Activated effector memory CD4-positive, alpha-beta T cell treated with anti-CD3 and anti-CD28 coated beads, Interleukin-2, amount 50 U/mL, for 16 hours (primary cell): ENCODE results near the gene HCN4.

ENCODE experiments used
- DNase-seq: peaks from one replicate; pipeline ENCODE4 v3.0.0-alpha.2; 2020

Gene HCN4

DNA sequence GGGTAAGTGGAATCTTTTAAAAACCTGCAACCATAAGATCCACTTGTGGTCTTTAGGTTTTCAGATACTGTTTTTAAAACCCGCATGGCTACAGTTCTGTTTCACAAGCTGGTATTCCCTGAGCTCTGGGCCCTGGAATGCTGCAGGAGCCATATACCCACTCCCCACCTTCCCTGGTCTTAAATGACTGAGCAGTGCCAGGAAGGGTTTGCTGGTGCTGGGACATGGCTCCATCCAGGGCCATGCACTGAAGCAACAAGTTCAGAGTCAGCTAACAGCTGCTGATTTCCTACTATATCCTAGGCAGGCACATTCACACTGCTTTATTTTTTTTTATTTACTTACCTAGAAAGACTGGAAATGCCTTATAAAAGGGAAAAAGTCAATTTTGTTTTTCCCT is 77.3 kb downstream of the HCN4 start:
- DNase-seq, result no peak

DNA sequence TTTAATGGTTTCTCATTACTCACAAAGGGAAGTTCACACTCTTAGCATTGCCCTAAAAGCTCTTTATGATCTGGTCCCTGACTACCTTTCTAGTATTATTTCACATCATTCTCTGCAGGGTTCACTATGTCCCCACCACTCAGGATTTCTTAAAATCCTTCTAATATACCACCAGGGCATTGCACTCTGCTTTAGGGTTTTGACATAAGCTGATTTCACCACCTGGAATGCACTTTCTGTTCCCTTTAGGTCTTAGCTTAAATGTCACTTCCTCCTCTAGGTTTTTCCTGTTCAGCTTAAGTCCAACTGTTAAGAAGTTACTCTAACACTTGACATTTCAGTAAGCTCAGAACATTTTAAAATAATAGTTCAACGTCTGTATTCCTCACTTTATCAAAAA is 81.7 kb downstream of the HCN4 start:
- no peak for DNase-seq

DNA sequence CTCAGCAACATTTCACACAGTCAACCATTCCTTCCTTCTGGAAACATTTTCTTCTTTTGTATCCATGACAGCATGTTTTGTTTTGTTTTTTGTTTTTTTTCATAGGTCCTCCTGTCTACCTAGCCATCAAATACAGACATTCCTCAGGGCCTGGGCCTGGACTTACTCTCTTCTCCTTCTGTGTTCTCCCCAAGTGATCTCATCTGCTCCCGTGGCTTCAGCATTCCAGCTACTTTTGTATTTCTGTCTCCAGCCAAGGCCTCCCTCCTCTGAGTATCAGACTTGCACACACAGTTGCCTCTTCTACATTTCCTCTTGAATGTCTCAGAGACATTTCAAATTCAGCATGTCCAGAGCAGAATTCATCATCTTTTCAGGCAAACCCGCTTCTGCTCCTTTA is 82.4 kb downstream of the HCN4 start:
- no peak for DNase-seq

DNA sequence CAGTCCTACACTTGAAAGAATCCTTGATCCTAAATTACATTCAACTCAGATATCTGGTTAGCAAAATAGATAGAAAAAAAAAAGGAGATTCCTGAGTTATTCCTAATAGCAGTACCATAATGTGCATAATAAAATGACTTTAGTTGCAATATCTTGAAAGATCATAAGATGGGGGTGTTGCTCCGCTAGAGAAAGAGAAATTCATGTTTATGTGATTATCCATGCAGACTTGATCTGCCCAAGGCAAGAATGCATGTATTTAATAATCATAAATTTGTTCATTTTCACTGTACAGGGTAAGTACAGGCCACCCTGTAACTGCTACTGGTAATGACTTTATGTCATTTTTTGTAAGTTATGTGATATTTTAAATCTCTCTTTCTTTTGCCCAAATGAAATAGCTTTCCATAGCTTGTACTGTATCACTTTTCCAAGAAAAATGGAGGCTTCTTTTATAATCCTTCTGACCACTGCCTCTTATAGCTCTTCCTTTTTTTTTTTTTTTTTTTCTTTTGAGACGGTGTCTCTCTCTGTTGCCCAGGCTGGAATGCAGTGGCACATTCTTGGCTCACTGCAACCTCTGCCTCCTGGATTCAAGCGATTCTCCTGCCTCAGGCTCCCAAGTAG is 84.6 kb downstream of the HCN4 start:
- no peak for DNase-seq

DNA sequence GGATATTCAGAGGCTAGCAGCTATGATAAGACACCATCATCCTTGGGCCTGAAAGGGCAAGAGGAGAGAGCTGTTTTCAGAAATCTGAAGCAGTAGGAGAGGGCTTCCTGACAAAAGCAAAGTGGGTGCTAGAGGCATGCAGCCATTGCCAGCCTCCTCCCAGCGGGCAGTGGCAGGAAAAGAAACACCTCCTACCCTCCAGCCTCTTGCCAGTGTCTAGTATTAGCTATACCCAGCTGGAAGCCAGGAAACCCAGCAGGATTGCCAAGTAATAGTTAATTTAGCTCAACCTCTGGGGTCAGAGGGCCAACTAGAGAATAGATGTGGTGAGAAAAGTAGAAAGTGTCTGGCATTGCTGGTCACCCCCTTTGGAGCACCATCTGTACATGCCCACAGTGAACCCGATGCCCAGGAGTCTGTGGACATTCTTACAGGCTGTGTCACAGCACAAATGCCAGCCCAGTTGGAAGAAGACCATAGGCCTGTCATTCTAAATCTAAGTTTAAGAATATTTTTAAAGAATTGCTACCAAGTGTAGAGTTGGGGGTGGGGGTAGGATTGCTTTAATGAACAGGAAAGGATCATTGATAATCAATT is 85.3 kb downstream of the HCN4 start:
- no peak for DNase-seq

DNA sequence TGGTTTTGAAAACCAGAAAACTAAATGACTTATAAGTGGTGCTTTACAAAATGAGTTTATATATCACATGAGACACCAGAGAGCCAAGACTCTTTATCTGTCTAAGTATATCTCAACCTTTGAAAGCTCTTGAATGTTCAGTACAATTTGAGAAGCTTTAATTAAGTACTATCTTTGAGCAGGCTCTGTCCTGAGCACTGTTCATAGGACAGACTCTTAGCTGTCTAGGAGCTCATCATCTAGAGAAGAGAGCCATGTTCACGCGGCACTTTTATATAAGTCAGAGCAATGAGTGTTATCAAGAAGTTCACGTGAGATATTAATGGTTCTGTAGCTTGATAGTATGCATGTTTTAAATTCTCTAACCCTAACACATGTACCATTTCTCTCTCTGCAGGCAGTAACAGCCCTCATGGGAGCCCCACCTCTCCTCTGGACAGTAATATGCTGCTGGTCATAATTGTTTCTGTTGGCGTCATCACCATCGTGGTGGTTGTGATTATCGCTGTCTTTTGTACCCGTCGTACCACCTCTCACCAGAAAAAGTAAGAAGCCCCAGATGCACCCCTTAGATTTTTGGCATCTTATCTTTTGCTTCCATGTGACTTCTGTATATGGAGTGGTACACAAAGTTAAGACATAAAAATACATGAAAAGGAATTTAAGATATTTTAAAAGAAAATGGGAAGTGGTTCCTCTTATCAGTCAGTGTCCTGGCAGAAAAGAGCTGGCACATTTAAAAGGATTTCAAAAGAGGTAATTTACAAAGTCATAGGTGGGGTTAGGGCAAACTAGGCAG is 86.0 kb downstream of the HCN4 start:
- no peak for DNase-seq

DNA sequence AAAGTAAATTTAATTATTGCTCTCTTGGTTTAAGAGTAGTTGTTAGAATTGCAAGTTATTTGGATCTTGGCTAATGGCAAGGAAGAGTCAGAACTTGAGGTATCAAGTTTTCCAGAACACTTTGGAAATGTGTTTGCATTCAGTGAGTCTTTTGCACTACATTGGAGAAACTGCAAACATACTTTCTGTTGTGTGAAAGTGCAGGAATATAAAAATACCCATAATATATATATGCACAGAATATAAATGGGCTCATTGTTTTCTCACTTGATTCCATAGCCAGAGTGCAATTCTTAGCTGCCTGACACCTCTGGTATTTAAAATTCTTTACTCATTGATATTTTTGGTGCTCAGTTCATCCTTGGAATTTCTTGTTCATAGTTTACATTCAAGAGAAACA is 92.9 kb downstream of the HCN4 start:
- DNase-seq, result no peak

DNA sequence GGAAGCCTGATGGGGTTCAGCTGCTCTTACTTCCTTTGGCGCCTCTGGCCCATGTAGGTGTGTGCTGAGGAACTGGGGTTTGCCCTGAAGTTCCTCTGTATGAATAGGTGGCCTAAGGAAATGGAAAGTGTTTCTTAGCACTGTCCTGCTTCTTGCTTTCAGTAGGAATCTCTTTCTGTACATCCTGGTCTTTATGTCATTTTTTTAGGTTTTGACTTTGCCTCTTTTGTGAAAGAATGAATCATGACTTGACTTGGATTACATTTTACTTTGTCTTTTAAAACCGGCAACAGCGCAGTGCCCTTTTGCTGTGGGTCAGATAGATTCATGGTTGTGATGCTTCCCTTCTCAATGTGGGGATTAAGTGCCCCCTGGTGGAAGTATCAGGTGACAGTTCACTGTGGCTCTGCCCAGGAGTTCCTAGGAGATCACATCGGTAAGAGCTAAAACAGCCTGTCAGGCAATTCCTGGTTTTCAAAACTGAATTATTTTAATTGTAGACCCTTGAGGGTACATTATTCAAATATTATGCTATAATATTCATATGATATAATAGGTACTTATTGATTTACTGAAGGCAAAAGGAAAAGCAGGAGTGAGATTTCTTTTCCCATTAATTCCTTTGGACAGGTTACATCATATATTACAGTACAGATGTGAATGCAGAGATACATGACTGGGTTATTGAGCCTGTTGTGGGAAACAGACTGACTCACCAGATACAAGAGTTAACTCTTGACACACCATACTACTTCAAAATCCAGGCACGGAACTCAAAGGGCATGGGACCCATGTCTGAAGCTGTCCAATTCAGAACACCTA is 95.4 kb downstream of the HCN4 start:
- peak; percentile 70 for DNase-seq

DNA sequence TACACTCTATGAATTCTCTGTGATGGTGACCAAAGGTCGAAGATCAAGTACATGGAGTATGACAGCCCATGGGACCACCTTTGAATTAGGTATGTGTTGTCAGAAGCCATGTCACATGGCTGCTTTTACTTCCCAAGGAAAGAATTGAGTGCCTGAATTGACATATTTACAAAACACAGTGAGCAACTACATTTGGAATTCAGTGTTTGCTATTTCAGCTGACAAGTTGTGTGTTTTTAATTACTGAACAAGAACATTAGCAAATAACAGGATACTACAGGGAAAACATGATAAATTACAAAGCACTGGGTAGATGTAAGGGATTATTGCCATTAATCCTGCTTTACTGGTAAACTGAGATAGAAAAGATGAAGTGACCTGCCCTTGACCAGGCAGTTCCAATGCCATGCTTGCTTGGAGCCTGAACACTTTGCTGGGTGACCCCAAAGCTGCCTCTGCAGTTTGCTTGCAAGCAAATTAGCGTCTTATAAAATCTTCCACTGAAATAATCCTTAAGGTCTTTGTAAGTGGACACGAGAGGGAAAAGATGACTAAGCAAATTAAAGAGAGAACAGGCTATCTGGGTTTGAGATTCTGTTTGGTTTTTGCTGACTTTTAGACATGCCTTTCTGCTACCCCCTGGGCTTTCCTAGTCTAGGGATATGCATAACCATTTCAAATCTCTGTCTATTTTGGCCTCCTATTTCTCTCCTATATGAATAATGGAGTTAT is 98.2 kb downstream of the HCN4 start:
- no peak for DNase-seq
